ENCODE measurements around the gene CAPN1.
"Not testable (repeated sequence)": the region's sequence is repeated elsewhere in the genome, so short reads cannot be mapped to it uniquely, and the experiment has no call there.

Gene CAPN1

DNA sequence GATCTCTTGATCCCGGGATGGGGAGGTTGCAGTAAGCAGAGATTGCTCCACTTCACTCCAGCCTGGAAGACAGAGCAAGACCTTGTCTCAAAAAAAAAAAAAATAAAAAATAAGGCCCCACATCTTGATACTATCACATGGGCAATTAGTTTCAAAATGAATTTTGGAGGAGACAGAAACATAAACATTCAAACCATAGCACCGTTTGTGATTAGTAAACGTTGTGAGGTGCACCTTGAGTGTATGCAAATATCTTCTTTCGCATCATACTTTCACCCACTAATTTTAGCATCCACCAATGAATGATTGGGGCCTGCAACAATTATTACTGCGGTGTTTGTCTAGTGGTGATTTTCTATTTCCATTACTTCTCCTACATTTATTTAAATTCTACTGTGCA, 22.7 kb upstream of the CAPN1 start:
- no peak for DNase-seq (ENCODE audit: low read depth in 2 of 2)

DNA sequence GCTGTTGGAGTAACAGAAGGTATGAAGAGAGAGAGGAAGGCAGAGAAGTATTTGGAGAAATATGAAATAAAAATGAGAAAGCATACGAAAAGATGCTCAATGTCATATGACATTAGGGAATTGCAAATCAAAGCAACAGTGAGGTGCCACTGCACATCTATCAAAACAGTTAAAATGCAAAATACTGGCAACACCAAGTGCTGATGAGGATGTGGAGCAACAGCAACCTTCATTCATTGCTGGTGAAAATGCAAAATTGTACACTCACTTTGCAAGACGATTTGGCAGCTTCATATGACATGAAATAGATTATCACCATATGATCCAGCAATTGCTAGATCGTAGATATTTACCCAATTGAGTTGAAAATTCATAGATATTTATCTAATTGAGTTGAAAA, 21.1 kb upstream of the CAPN1 start:
- no peak for DNase-seq (ENCODE audit: low read depth in 2 of 2)

DNA sequence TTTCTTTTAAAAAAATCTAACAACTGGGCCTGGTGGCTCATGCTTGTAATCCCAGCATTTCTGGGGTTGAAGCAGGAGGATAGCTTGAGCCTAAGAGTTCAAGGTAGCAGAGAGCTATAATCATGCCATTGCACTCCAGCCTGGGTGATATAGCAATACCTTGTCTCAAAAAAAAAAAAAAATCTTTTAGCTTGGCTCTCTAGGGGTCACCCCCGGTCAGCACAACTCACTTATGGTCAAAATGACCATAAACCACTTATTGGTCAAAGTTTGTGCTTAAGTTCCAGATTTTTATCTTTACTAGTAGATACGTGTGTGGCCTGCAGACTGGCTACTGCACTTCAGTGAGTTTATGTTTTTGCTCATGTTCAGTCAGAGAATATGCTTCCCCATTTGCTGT, 18.0 kb upstream of the CAPN1 start:
- DNase-seq (ENCODE audit: low read depth in 2 of 2) = no peak

DNA sequence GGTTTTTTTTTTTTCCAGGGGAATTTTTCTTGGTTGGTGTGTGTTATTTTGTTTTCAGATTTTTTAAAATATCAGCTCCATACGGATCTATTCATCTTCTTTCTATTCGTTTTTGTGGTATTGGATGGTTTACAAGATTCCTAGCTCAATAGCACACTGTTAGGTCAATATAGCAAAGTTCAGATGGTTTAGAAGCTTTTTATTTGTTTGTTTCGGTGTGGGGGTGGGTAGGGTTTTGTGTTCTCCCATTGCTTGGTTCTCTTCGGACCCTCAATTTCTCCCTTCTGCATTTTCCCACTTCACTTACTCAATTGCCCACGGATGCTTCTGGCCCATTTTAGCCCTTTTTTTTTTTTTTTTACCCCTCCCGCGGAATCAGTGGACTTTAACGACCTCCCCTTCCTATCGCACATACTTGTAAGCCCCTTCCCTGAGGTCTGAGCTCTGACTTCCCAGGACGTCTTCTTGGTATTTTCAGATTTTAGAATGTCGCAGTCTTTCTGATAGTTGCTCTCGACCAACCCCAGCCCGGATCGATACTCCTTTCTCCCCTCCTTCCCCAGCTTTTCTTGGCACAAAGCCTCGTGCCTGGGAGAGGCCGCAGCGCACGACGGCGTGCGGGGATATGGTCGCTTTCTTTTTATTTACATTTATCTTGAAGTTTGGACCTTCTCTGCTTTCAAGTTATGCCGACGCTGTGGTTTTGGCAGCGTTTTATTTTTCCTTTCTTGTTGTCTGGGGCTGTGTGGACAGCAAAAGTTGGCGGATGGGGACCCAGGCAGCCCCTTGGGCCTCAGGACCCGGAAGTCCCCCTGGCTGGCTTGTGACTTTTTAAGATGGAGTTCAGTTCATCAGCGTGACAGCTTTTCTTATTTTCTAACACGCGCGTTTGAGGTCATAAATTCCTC, 16.1 kb upstream of the CAPN1 start:
- no peak for DNase-seq (ENCODE audit: low read depth in 2 of 2)

DNA sequence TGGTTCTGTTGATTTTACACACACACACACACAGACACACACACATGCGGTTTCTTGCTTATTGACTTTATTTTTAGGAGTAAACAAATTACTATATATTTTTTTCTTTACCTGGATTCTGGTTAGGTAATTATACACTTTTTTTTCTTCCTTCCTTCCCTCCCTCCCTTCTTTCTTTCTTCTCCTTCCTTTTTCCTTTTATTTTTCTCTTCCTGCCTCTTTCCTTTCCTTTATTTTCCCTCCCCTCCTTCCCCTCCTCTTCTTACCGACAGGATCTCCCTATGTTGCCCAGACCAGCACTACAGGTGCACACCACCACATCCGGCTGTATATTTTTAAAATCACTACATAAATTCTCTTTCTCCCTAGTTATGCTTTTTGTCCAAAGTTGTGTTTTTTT, 14.8 kb upstream of the CAPN1 start:
- DNase-seq (ENCODE audit: low read depth in 2 of 2) = no peak

DNA sequence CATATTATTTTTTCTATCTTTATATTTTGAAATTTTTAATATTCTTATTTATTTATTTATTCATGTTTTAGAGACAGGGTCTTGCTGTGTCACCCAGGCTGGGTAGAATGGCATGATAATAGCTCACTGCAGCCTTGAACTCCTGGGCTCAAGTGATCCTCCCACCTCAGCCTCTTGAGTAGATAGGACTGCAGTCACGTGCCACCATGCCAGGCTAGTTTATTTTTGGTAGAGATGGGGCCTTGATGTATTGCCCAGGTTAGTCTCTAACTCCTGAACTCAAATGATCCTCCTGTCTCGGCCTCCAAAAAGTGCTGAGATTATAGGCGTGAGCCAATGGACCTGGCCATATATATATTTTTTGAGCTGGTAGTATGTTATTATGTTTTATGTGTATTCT, 14.1 kb upstream of the CAPN1 start:
- no peak for DNase-seq (ENCODE audit: low read depth in 2 of 2)

DNA sequence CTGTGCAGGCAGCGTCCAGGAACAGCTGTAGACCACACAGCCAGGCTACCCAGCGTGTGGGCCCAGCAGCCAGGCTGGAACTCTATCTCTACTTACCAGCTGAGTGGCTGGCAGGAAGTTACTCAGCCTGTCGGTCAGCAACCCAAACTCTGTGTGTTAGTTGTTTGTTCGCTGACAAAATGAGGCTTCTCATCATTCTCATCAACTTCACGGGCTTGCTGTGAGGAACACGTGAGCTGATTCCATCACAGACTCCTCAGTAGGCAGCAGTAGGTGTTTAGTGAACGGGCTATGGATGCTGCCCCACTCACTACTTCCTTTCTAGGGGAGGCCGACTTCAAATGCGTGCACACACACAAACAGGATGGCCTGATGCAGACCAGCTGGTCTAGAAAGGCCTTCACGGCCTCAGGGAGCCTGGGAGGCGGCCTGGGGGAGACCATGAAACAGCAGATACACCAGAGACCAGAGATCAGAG, 12.5 kb upstream of the CAPN1 start:
- no peak for DNase-seq (ENCODE audit: low read depth in 2 of 2)

DNA sequence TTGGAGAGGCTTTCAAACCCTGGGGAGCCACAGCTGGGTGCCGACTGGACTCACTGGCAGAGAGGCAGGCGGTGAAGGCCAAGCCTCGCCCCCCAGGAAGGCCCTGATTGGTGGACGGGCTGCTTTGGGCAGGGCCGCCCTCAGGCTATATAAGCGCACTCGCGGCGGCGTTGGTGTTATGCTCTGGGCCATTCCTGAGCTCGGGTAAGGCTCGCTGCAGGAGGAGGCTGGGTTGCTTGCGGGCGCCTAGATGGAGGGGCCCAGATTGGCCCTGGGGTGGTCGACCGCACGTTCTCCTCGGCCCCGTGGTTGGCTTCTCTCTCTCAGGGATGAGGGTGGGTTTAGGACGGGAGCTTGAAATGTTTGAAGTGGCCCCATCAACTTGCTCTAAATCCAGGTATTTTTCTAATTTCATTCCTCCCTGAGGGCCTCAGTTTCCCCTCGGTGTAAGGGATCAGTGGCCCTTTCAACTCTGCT, 11.6 kb upstream of the CAPN1 start, which contains the start of gene SPDYC:
Gene SPDYC (plus strand): TSS at position 176 of the 477 bp plus-strand sequence. CDS start 1,125 bp downstream, outside the sequence.
- DNase-seq (ENCODE audit: low read depth in 2 of 2) = no peak

DNA sequence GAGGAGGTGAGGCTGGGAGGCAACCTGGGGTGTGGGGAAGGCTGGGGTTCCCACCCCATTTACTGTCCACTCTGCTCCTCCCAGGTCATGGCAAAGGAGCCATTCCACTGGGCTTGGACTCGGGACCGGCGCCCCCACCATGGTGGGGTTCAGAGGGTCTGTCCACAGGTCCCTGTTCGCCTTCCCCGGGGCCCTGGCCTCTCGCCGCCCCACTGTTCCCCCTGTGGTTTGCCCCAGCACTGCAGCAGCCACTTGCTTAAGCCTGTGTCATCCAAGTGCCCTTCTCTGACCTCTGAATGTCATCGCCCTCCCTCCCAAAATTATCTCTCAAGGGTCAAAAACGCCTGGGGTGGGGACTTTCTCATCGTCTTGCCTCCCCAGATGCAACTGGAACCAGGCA, 9.1 kb upstream of the CAPN1 start:
- DNase-seq (ENCODE audit: low read depth in 2 of 2) = no peak

DNA sequence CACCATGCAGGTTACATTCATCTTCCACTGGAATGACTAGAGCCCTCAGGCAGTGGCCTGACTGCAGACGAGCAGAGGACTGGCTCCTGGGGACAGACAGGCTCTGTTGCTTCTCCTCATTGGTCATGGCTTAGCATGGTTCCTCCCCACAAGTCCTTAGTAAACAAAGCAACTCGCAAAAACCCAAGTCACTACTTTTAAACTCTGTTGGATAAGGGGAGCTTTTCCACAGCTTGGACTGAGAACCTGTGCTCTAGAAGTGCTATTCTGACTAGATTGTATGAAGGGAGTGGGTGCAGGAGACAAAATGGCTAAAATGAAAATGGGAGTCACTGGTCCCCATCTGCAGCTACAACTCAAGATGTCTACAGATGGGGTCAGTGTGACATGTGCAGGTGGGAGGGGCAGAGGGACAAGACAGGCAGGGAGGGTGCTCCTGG, 7.1 kb upstream of the CAPN1 start:
- not testable (repeated sequence) for DNase-seq (ENCODE audit: low read depth in 2 of 2)

DNA sequence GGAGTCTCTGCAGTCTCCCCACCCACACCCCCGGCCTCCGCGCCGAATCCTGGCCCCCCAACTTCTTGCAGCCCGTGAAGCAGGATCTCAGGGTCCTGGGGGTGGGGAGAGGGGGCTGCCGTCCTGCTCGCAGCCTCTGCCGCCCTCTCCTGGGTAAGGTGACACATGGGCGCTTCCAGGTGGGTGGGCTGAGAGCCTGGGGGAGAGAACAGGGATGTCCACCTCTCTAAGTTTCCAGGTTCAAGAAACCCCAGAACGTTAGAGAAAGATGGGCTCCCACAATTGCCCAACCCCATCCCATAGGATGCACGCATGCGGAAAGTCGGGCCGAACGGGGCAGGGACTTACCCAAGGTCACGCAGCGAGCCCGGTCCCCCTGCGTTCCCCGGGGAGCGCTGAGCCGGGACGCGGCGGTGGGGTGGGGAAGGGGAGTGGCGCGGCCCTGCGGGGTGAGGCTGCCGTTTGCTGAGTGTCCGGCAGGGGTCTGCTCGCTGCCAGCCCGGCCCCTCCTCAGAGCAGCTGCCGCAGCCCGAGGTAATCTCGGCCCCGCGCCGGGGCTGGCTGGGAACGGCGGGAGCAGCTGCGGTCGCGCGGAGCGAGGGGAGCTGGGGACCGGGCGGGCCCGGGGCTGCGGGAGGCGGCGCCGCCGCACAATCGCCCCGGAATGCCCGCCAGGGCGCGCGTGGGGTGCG, 705 bp upstream of the CAPN1 start:
- peak; percentile 20 to 45 for DNase-seq (ENCODE audit: low read depth in 2 of 2)

DNA sequence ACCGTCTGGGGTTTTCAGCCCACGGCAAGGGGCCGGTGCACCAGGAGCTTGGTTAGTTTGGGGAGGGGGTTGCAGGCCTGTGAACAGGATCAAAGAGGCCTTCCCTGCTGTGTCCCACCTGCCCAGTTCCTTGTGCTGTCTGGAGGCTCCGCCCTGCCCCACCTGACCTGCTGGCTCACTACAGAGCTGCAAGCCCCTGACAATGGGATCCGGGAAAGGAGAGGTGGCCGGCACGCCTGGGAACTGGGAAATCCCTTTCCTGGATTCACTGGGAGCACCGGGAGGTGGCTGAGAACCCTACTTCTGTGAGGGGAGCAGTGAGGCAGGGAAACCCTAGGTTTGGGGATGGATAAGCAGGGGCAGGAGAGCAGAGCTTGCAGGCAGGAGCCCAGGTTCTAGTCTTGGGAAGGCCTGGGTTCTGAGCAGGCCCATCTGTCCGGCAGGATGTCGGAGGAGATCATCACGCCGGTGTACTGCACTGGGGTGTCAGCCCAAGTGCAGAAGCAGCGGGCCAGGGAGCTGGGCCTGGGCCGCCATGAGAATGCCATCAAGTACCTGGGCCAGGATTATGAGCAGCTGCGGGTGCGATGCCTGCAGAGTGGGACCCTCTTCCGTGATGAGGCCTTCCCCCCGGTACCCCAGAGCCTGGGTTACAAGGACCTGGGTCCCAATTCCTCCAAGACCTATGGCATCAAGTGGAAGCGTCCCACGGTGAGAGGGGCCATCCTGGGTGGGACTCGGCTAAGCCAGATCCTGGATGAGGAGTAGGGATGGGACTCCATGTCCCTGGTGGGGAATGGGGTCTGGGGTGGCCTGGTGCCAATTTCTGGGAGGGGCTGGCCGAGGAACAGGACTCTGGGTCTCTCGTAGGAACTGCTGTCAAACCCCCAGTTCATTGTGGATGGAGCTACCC, 786 bp downstream of the CAPN1 start:
- no peak for DNase-seq (ENCODE audit: low read depth in 2 of 2)

DNA sequence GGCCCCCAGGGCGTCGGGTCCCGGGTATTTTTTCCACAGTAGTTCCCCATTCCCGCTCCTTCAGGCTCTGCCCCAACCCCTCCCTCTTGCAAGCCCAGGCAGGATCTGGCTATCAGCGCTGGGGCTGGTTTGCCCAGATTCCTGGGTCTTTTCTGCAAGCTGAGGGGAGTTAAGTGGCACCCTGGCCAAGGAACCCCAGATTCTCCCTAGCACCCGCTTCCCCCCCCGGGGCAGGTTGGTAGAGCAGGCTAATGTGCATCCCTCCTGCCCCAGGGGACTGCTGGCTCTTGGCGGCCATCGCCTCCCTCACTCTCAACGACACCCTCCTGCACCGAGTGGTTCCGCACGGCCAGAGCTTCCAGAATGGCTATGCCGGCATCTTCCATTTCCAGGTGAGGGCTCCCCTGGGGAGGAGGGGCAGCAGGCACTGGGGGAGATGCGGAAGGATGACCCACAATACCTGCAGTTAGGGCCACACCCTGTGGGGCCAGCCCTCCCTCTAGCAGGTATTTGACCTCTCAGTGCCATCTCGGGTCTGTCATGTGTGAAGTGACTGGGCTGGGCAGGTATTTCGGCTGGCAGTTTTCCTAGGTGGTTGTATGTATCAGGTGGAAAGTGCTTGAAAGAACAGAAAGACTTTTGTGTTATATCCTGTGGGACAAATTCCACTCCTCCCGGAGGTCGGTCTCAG, 1.6 kb downstream of the CAPN1 start:
- DNase-seq (ENCODE audit: low read depth in 2 of 2) = no peak

DNA sequence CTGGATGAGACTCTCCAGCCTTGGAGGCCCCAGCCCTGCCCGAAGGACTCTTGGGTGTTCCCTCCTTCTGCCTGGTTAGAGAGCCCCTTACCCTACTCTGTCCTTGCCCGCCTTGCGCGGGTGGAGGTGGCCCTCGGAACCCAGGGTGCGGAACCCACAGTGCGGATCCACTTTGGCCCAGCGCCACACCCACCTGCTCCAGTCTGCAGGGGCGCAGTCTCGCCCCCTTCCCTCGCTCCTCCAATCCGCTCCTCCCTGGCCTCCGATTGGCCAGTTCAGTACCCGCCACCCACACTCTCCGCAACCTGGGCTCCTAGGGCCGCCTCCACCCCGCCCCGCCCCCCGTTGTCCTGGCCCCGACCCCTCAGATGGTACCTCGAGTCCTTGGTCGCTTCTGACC, 2.4 kb downstream of the CAPN1 start:
- DNase-seq (ENCODE audit: low read depth in 2 of 2) = no peak

DNA sequence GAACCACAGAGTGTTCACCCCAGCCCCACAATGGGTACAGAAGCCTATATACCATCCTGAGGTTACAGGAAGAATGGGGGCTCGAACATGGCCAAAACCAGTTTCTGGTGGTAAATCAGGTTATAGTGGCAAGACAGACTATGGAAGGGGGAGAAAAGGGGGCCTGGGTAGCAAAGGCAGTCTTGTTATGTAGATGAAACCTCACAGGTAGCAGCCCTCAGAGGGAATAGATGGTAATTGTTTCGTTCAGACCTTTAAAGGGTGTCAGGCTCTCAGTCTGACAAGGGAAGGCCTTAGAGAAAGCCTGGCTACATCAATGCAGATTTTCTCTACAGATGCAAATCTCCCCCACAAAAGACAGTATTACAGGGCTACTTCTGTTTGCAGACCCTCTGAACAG, 3.4 kb downstream of the CAPN1 start:
- DNase-seq (ENCODE audit: low read depth in 2 of 2) = no peak

DNA sequence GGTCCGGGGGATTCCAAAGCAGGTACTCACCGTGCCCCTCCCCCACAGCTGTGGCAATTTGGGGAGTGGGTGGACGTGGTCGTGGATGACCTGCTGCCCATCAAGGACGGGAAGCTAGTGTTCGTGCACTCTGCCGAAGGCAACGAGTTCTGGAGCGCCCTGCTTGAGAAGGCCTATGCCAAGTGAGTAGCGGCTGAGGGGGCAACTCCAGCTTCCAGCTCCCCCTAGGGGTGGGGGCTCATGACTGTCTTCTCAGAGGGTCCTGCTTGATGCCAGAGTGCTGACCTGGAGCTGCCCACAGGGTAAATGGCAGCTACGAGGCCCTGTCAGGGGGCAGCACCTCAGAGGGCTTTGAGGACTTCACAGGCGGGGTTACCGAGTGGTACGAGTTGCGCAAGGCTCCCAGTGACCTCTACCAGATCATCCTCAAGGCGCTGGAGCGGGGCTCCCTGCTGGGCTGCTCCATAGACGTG, 4.2 kb downstream of the CAPN1 start:
- DNase-seq (ENCODE audit: low read depth in 2 of 2) = no peak

DNA sequence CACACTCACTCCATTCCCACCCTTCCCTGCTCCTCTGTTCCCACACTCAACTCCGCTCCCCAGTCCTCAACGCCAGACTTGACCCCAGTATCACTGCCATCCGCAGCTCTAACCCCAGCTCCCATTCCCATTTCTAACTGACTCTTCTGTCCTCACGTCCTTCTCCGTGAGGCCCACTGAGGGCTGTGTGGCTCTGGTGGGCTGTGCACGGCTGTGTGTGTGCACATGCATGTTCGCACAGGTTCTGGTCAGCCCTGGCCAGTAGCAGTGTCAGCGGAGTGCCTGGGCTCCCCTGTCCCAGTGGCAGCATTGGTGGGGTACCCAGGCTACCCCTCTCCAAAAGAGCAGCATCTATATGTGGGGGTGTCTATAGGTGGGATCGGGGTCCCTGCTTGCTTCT, 5.0 kb downstream of the CAPN1 start:
- no peak for DNase-seq (ENCODE audit: low read depth in 2 of 2)

DNA sequence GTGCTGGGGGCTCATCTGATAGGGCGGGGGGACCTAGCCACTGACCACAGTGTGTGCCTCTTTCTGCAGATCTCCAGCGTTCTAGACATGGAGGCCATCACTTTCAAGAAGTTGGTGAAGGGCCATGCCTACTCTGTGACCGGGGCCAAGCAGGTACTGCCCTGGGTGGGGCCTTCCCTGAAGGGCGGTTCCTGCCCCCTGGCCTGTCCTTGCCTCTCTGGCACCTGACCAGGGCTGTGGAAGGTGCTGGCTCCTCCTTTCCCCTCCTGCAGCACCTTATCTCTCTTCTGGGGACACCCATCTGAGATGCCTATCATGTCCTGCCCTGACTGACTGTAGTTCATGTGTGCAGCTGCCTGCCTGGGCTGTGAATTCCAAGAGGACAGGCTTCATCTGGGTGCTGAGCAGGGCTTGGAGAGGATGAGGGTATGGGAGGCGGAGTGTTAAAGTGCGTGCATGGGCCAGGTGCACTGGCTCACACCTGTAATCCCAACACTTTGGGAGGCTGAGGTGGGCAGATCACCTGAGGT, 5.5 kb downstream of the CAPN1 start:
- DNase-seq (ENCODE audit: low read depth in 2 of 2) = no peak

DNA sequence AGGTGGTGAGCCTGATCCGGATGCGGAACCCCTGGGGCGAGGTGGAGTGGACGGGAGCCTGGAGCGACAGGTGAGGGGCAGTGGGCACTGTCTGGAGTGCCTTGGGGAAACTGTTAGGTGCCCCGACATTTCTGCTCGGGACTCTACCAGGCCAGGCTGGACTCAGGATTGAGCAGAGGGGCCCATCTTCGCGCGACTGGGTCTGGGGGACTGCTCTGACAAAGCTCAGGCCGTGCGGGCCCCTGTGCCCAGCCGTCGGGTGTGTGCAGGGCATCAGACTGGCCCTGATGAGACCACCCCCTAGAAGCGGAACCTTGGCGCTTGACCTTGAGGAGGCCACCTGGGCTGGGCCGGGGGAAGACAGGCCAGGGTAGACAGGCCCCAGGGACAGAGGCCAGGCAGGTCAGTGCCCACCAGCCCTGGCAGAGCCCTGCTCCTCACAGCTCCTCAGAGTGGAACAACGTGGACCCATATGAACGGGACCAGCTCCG, 6.3 kb downstream of the CAPN1 start:
- no peak for DNase-seq (ENCODE audit: low read depth in 2 of 2)

DNA sequence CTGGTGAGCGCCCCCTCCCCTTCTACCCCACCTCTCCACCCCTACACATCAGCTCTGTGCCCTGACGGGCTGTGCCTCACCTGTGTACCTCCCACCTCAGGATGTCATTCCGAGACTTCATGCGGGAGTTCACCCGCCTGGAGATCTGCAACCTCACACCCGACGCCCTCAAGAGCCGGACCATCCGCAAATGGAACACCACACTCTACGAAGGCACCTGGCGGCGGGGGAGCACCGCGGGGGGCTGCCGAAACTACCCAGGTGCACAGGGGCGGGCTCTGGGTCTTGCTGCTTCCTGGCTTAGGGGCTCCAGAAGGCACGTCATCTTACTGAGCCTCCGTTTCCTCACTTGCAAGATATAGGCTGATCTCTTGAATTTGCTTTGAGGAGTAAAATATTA, 6.8 kb downstream of the CAPN1 start:
- DNase-seq (ENCODE audit: low read depth in 2 of 2) = no peak

DNA sequence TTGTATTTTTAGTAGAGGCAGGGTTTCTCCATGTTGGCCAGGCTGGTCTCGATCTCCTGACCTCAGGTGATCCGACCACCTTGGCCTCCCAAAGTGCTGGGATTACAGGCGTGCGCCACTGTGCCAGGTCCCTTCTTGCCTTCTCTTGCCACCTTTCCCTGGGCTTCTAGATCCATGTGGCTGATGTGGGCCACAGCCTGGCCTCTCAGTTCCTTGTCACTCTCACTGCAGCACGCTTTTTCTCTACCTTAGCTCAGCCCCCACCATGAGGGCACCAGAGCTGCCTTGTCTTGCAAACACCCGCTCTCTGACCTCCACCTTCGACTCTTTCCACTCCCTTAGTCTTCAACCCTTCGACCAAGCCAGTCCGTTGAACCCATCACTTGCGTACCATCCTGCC, 7.5 kb downstream of the CAPN1 start:
- no peak for DNase-seq (ENCODE audit: low read depth in 2 of 2)
